HG03095 (cell line): ENCODE results near the gene KRT33A.
"Not testable (repeated sequence)": the region's sequence is repeated elsewhere in the genome, so short reads cannot be mapped to it uniquely, and the experiment has no call there.

ENCODE experiments used
- ATAC-seq: cut with Tn5 transposase; IDR thresholded peaks from one replicate; pipeline ENCODE4 v1.9.1; 2021; ENCODE audit warnings: moderate library complexity; ENCODE audit not compliant: unreplicated experiment

Gene KRT33A

GRCh38 chr17:41366070-41366469 is 15.4 kb upstream of the KRT33A start:
- ATAC-seq, result no peak

- ATAC-seq, result no peak
Observed at GRCh38 chr17:41363881-41364280, 13.3 kb upstream of the KRT33A start.

- no peak for ATAC-seq
Observed at GRCh38 chr17:41360296-41360995, 9.8 kb upstream of the KRT33A start.

GRCh38 chr17:41354536-41354935 is 3.9 kb upstream of the KRT33A start:
- no peak for ATAC-seq

- ATAC-seq, result no peak
Observed at GRCh38 chr17:41352597-41353366, 2.2 kb upstream of the KRT33A start.

GRCh38 chr17:41351177-41351576 is 549 bp upstream of the KRT33A start:
- ATAC-seq, result no peak

- ATAC-seq, result no peak
Observed at GRCh38 chr17:41347869-41348760, 2.5 kb downstream of the KRT33A start.

GRCh38 chr17:41346421-41346820 is 4.2 kb downstream of the KRT33A start:
- ATAC-seq, result not testable (repeated sequence)

GRCh38 chr17:41345992-41346391 is 4.6 kb downstream of the KRT33A start:
- no peak for ATAC-seq

GRCh38 chr17:41343029-41343428 is 7.6 kb downstream of the KRT33A start:
- no peak for ATAC-seq

GRCh38 chr17:41340934-41341861 is 9.4 kb downstream of the KRT33A start:
- ATAC-seq, result no peak

GRCh38 chr17:41340494-41340893 is 10.1 kb downstream of the KRT33A start:
- ATAC-seq, result no peak

GRCh38 chr17:41339571-41340172 is 11.0 kb downstream of the KRT33A start:
- no peak for ATAC-seq

GRCh38 chr17:41338961-41339485 is 11.6 kb downstream of the KRT33A start:
- no peak for ATAC-seq

GRCh38 chr17:41335747-41336146 is 14.9 kb downstream of the KRT33A start:
- no peak for ATAC-seq

GRCh38 chr17:41334385-41335305 is 16.0 kb downstream of the KRT33A start:
- ATAC-seq, result no peak

GRCh38 chr17:41333836-41334235 is 16.8 kb downstream of the KRT33A start:
- no peak for ATAC-seq

GRCh38 chr17:41333098-41333497 is 17.5 kb downstream of the KRT33A start:
- ATAC-seq, result no peak

- no peak for ATAC-seq
Observed at GRCh38 chr17:41332239-41332638, 18.4 kb downstream of the KRT33A start.
